ENCODE measurements around the gene PIP5K1C. TPM values are rescaled to one million over a fixed set of nuclear protein-coding genes. Genes with fewer than 3 reads are reported as not detected.
A peak's percentile ranks its signal among the peaks of the same experiment; 100 is the strongest.

PIP5K1C gene
- total and polyA plus RNA-seq, 9 of the 15 experiments (the other 6 are each of a cell fraction or from before 2014, with no cell fraction given) = 0.38 to 22.1 (median 4.1) TPM

GRCh38 chr19:3692141-3693024, 7.9 kb downstream of the PIP5K1C start (continued):
- TF ChIP-seq ZNF609 (CRISPR knock-in tag; IDR thresholded peaks at IDR 0.05; ENCODE audit: borderline replicate concordance) = no peak
- TF ChIP-seq MAFG (tag; conservative IDR thresholded peaks at IDR 0.05) = no peak
- no peak for TF ChIP-seq KAT8 (IDR thresholded peaks at IDR 0.05; ENCODE audit: low read depth)
- no peak for TF ChIP-seq KDM2B (CRISPR knock-in tag; IDR thresholded peaks at IDR 0.05)
- TF ChIP-seq SMAD3 (CRISPR knock-in tag; conservative IDR thresholded peaks at IDR 0.05) = no peak
- TF ChIP-seq E2F5 (CRISPR knock-in tag; IDR thresholded peaks at IDR 0.05) = no peak
- no peak for TF ChIP-seq GTF2B (IDR thresholded peaks at IDR 0.05; ENCODE audit: extremely low read depth, insufficient read length)
- no peak for TF ChIP-seq ETV5 (CRISPR knock-in tag; IDR thresholded peaks at IDR 0.05; ENCODE audit: low read depth)
- no peak for TF ChIP-seq JUND (IDR thresholded peaks at IDR 0.05; ENCODE audit: borderline replicate concordance, low read depth, low read length)
- TF ChIP-seq JUND (tag; IDR thresholded peaks at IDR 0.05; ENCODE audit: borderline replicate concordance, low read depth, low read length) = no peak
- no peak for TF ChIP-seq JUNB (CRISPR knock-in tag; conservative IDR thresholded peaks at IDR 0.05)
- 0 out of 2 replicates have a peak, but pooled peaks have one; percentile 34 for TF ChIP-seq SMARCA5 (IDR thresholded peaks at IDR 0.05)
- TF ChIP-seq MCM3 (IDR thresholded peaks at IDR 0.05) = no peak
- no peak for TF ChIP-seq ZNF589 (CRISPR knock-in tag; IDR thresholded peaks at IDR 0.05; ENCODE audit: low read depth)
- no peak for TF ChIP-seq ELF2 (CRISPR knock-in tag; IDR thresholded peaks at IDR 0.05)
- TF ChIP-seq ZBTB7A (IDR thresholded peaks at IDR 0.05; ENCODE audit: borderline replicate concordance, control insufficient read depth, low read depth, low read length) = peak; percentile 30; the same call in 1 of the 2 replicates
- TF ChIP-seq C11orf30 (IDR thresholded peaks at IDR 0.05; ENCODE audit: low read depth) = no peak
- TF ChIP-seq TEAD1 (CRISPR knock-in tag; IDR thresholded peaks at IDR 0.05) = no peak; a peak in 1 of 4 replicates
- TF ChIP-seq FOXA1 (IDR thresholded peaks at IDR 0.05; ENCODE audit: borderline replicate concordance) = no peak
- no peak for TF ChIP-seq RBM34 (IDR thresholded peaks at IDR 0.05; ENCODE audit: borderline replicate concordance, insufficient read depth, low read length)
- no peak for TF ChIP-seq ZBTB12 (CRISPR knock-in tag; IDR thresholded peaks at IDR 0.05)
- peak; percentile 45; the same call in 1 of the 2 replicates for TF ChIP-seq CC2D1A (IDR thresholded peaks at IDR 0.05)
